Hepatocyte (in vitro differentiated cells): Measurements from ENCODE around the gene TFEB. TPM values are rescaled to one million over a fixed set of nuclear protein-coding genes. Genes with fewer than 3 reads are reported as not detected.

Experiments
- DNase-seq: peaks from one replicate; pipeline ENCODE4 v3.0.0-alpha.2; 2016; ENCODE audit warnings: low spot score
- H2AFZ ChIP-seq: fragments of 200-600 bp; sonication (generic); 2 replicates; pipeline ENCODE4 v1.6.0; 2016; ENCODE audit warnings: antibody characterized with exemption, mild to moderate bottlenecking
- H3K27ac ChIP-seq: fragments of 200-600 bp; sonication (generic); 2 replicates; pipeline ENCODE4 v1.5.1; 2016; ENCODE audit warnings: mild to moderate bottlenecking
- H3K27me3 ChIP-seq: fragments of 200-600 bp; sonication (generic); 2 replicates; pipeline ENCODE4 v1.6.1; 2016
- H3K36me3 ChIP-seq: fragments of 200-600 bp; sonication (generic); replicated peaks from 2 replicates; pipeline ENCODE4 v1.5.1; 2016; ENCODE audit warnings: low read depth; ENCODE audit not compliant: insufficient read depth
- H3K4me1 ChIP-seq: fragments of 200-600 bp; sonication (generic); 2 replicates; pipeline ENCODE4 v1.5.1; 2016; ENCODE audit warnings: mild to moderate bottlenecking, moderate library complexity; ENCODE audit not compliant: insufficient read depth
- H3K4me2 ChIP-seq: fragments of 200-600 bp; sonication (generic); 2 replicates; pipeline ENCODE4 v1.6.0; 2016
- H3K4me3 ChIP-seq: fragments of 200-600 bp; sonication (generic); 2 replicates; pipeline ENCODE4 v1.5.1; 2016; ENCODE audit warnings: mild to moderate bottlenecking
- H3K79me2 ChIP-seq: fragments of 200-600 bp; sonication (generic); 2 replicates; pipeline ENCODE4 v1.6.0; 2017; ENCODE audit warnings: mild to moderate bottlenecking
- H3K9me2 ChIP-seq: fragments of 200-600 bp; sonication (generic); replicated peaks from 2 replicates; pipeline ENCODE4 v1.6.0; 2017; ENCODE audit warnings: mild to moderate bottlenecking; ENCODE audit not compliant: insufficient read depth
- H3K9me3 ChIP-seq: fragments of 200-600 bp; sonication (generic); 2 replicates; pipeline ENCODE4 v1.5.1; 2016; ENCODE audit warnings: low read depth, mild to moderate bottlenecking
- H4K20me1 ChIP-seq: fragments of 200-600 bp; sonication (generic); 2 replicates; pipeline ENCODE4 v1.6.0; 2016; ENCODE audit warnings: mild to moderate bottlenecking; ENCODE audit not compliant: insufficient read depth, poor library complexity, severe bottlenecking
- EZH2 ChIP-seq: fragments of 200-600 bp; sonication (generic); IDR thresholded peaks from 2 replicates; pipeline ENCODE4 v1.6.1; 2016; ENCODE audit warnings: antibody characterized with exemption, mild to moderate bottlenecking, borderline replicate concordance
- EZH2phosphoT487 ChIP-seq: fragments of 200-600 bp; sonication (generic); IDR thresholded peaks from one replicate; pipeline ENCODE4 v1.6.1; 2018; ENCODE audit warnings: antibody characterized with exemption, mild to moderate bottlenecking, low read depth, moderate library complexity; ENCODE audit not compliant: unreplicated experiment, severe bottlenecking
- WGBS: methylation state at CpG from one replicate; pipeline ENCODE4 v1.1.6; 2016; ENCODE audit warnings: low lambda C conversion rate; ENCODE audit errors: missing lambda C conversion rate; 5-methylcytosine and 5-hydroxymethylcytosine counted together
- polyA plus RNA-seq: library from polyadenylated mRNA; unstranded; fragments of >200 nt; fragmentation: Nextera tagmentation; extraction: Ambion mirVana; gene quantifications from 2 replicates; pipeline ENCODE4 v1.2.1, GENCODE V29; 2016
- total RNA-seq: library from RNA; depleted of rRNA; stranded (reverse); fragments of >200 nt; gene quantifications from 2 replicates; pipeline ENCODE4 v1.2.3, GENCODE V29; 2014
- TF ChIP-seq, protein P1 (sequence below): fragments of 200-600 bp; sonication (generic); IDR thresholded peaks from 2 replicates; pipeline ENCODE4 v1.5.1; 2016; ENCODE audit warnings: antibody characterized with exemption, mild to moderate bottlenecking; ENCODE audit not compliant: poor library complexity

The TFEB gene
- total and polyA plus RNA-seq, 2 experiments from 2014 or later: 14.2 to 32.7 TPM

DNA sequence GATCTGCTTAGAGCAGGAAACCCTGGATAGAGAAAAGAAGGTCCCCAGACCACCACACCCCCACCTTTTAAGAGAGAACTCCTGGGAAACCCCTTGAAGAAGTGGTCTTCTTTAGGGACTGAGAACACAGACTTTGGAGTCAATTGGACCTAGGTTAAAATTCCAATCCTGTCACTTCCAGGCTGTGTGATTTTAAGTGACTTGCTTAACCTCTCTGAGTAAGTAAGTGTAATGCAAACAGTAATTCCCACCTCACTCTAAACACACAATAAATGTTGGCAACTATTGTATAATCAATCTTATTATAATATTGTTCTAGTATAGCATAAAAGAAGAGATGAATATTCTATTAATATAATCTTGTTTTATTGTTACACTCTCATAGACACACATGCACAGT is 3.3 kb downstream of the TFEB start:
- Histone ChIP-seq H3K4me1 (peaks cover 30% of the 10 kb centered on the region), H3K9me3 (no peaks in the 10 kb centered on the region), H3K4me3 (peak overlapping the region; percentile 16), H3K36me3 (no peaks in the 10 kb centered on the region), H4K20me1 (no peaks in the 10 kb centered on the region), H3K9me2 (no peaks in the 10 kb centered on the region), H3K27ac (peak overlapping the region; percentile 97), H3K27me3 (no peaks in the 10 kb centered on the region), H3K79me2 (peaks cover 43% of the 10 kb centered on the region), H2AFZ (no peak overlapping the region), H3K4me2 (peak overlapping the region; percentile 95)
- TF ChIP-seq EZH2 (no peak), EZH2phosphoT487 (no peak)
- TF ChIP-seq, protein P1, sequence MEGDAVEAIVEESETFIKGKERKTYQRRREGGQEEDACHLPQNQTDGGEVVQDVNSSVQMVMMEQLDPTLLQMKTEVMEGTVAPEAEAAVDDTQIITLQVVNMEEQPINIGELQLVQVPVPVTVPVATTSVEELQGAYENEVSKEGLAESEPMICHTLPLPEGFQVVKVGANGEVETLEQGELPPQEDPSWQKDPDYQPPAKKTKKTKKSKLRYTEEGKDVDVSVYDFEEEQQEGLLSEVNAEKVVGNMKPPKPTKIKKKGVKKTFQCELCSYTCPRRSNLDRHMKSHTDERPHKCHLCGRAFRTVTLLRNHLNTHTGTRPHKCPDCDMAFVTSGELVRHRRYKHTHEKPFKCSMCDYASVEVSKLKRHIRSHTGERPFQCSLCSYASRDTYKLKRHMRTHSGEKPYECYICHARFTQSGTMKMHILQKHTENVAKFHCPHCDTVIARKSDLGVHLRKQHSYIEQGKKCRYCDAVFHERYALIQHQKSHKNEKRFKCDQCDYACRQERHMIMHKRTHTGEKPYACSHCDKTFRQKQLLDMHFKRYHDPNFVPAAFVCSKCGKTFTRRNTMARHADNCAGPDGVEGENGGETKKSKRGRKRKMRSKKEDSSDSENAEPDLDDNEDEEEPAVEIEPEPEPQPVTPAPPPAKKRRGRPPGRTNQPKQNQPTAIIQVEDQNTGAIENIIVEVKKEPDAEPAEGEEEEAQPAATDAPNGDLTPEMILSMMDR: no peak
- no peak for DNase-seq

DNA sequence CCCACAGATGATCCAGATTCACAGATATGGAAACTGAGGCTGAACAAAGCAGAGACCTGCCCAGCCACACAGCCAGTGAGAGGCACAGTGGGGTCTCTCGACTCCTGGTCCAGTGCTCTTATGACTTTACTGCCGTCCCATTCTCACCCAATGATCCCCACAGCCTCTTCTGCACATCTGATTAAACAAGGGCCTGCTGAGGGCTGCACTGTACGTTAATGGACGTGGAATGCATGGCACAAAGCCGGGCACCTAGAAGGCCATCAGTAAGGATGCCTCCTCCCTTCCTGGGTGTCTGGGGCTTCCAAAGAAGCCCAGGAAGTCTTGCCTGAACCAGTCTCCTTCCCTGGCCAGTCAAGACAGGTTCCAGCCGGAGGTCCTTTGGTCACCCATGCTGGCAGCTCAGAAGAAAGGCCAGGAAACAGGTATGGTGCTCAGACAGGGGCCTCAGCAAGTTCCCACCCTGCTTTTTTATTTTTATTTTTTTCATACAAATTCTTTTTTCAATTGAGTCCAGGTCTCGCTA is 3.8 kb downstream of the TFEB start:
- Histone ChIP-seq H3K79me2 (peaks cover 48% of the 10 kb centered on the region), H3K4me2 (peak overlapping the region; percentile 95), H3K27me3 (no peaks in the 10 kb centered on the region), H3K36me3 (no peaks in the 10 kb centered on the region), H3K27ac (peak overlapping the region; percentile 97), H2AFZ (no peak overlapping the region), H3K4me3 (peak overlapping the region; percentile 16), H3K9me2 (no peaks in the 10 kb centered on the region), H3K4me1 (peaks cover 30% of the 10 kb centered on the region), H3K9me3 (no peaks in the 10 kb centered on the region), H4K20me1 (no peaks in the 10 kb centered on the region)
- WGBS: 89% methylated on average over 7 of the region's 7 CpGs
- TF ChIP-seq, protein P1: no peak
- no peak for TF ChIP-seq EZH2
- no peak for TF ChIP-seq EZH2phosphoT487
- DNase-seq: no peak

DNA sequence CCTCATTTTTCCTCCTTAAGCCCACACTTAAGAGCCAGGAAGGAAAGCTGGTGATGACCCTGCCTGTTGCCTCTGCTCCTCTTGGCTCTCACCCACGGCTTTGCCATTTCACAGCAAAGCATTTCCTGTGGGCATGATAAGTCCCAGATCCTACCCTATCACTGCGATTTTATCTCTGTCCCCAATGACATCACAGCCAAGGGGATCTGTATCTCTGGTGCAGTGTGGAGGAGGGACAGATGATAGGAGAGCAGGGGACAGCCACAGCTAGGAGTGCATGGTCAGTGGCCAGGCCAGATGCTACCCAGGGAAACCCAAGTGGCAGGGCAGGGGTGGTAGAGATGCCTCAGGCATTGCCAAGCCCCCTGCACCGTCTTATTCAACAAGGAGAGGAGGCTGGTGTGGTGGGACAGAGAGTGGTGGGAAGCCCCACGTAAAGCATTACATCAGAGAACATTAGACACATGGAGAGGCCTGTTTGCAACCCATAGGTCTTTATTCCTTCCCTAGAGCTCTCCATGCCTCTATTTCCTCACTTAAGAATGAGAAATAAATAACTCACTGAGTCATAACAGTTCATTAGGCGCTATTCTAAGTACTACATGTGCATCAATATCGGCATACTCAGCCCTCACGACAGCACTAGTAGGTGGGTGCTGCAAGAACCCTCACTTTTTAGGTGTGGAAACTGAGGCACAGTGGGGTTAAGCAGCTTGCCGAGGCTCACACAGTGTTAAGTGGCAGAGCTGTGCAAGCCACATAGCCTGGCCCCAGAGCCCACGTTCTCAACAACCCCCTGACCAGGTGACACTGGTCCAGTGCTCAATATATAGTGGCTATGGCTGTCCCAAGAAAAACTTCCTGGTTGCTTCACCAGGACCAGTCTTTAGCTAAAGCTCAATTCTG is 4.6 kb downstream of the TFEB start:
- TF ChIP-seq, protein P1: no peak
- TF ChIP-seq EZH2phosphoT487: no peak
- no peak for TF ChIP-seq EZH2
- no peak overlapping the region for H3K27ac ChIP-seq

More for the DNA sequence above, 4.6 kb downstream of the TFEB start:
- DNase-seq: no peak
- Histone ChIP-seq H4K20me1 (no peaks in the 10 kb centered on the region), H3K36me3 (no peaks in the 10 kb centered on the region), H3K9me3 (no peaks in the 10 kb centered on the region), H3K27me3 (no peaks in the 10 kb centered on the region), H3K4me1 (peaks cover 32% of the 10 kb centered on the region), H3K4me3 (no peak overlapping the region), H3K9me2 (no peaks in the 10 kb centered on the region), H2AFZ (no peak overlapping the region), H3K4me2 (peak overlapping the region; percentile 95), H3K79me2 (peaks cover 53% of the 10 kb centered on the region)
- WGBS: 78% methylated on average over 9 of the region's 9 CpGs
